ENCODE measurements around the gene CIB4.
"Not testable (repeated sequence)": the region's sequence is repeated elsewhere in the genome, so short reads cannot be mapped to it uniquely, and the experiment has no call there.

Gene CIB4

GRCh38 chr2:26568076-26568890, 72.9 kb downstream of the CIB4 start:
- no peak for DNase-seq (ENCODE audit: low read depth, low spot score)

- DNase-seq (ENCODE audit: low read depth, low spot score) = no peak
Measured at GRCh38 chr2:26567534-26567933, 73.6 kb downstream of the CIB4 start.

GRCh38 chr2:26566731-26567130, 74.4 kb downstream of the CIB4 start:
- not testable (repeated sequence) for DNase-seq (ENCODE audit: low read depth, low spot score)

GRCh38 chr2:26566081-26566375, 75.1 kb downstream of the CIB4 start:
- no peak for DNase-seq (ENCODE audit: low read depth, low spot score)

- no peak for DNase-seq (ENCODE audit: low read depth, low spot score)
Measured at GRCh38 chr2:26564121-26564644, 77.0 kb downstream of the CIB4 start.

- no peak for DNase-seq (ENCODE audit: low read depth, low spot score)
Measured at GRCh38 chr2:26563686-26564085, 77.5 kb downstream of the CIB4 start.

- no peak for DNase-seq (ENCODE audit: low read depth, low spot score)
Measured at GRCh38 chr2:26562811-26563645, 78.1 kb downstream of the CIB4 start.

- no peak for DNase-seq (ENCODE audit: low read depth, low spot score)
Measured at GRCh38 chr2:26561918-26562810, 79.0 kb downstream of the CIB4 start.

- no peak for DNase-seq (ENCODE audit: low read depth, low spot score)
Measured at GRCh38 chr2:26561376-26561775, 79.8 kb downstream of the CIB4 start.

GRCh38 chr2:26560892-26561291, 80.3 kb downstream of the CIB4 start:
- no peak for DNase-seq (ENCODE audit: low read depth, low spot score)

- no peak for DNase-seq (ENCODE audit: low read depth, low spot score)
Measured at GRCh38 chr2:26559556-26559955, 81.6 kb downstream of the CIB4 start.

- DNase-seq (ENCODE audit: low read depth, low spot score) = no peak
Measured at GRCh38 chr2:26559044-26559405, 82.1 kb downstream of the CIB4 start.

- DNase-seq (ENCODE audit: low read depth, low spot score) = no peak
Measured at GRCh38 chr2:26558271-26559043, 82.7 kb downstream of the CIB4 start.

GRCh38 chr2:26557244-26557925, 83.8 kb downstream of the CIB4 start:
- no peak for DNase-seq (ENCODE audit: low read depth, low spot score)

GRCh38 chr2:26556309-26557243, 84.6 kb downstream of the CIB4 start:
- no peak for DNase-seq (ENCODE audit: low read depth, low spot score)

GRCh38 chr2:26555246-26556133, 85.7 kb downstream of the CIB4 start:
- no peak for DNase-seq (ENCODE audit: low read depth, low spot score)

GRCh38 chr2:26552641-26553374, 88.4 kb downstream of the CIB4 start:
- no peak for DNase-seq (ENCODE audit: low read depth, low spot score)
